IPS DF 4.7 (cell line): Measurements from ENCODE around the gene KLHL35.
A peak's percentile ranks its signal among the peaks of the same experiment; 100 is the strongest.
"Not testable (repeated sequence)": the region's sequence is repeated elsewhere in the genome, so short reads cannot be mapped to it uniquely, and the experiment has no call there.

ENCODE experiments used
- DNase-seq: peaks from one replicate; pipeline ENCODE4 v3.0.0-alpha.2; 2013; ENCODE audit warnings: low spot score; ENCODE audit errors: extremely low read depth

The KLHL35 gene

GRCh38 chr11:75426720-75427086 lies 6.3 kb downstream of the KLHL35 start:
- DNase-seq = no peak

GRCh38 chr11:75425422-75425821 lies 7.6 kb downstream of the KLHL35 start:
- no peak for DNase-seq

- no peak for DNase-seq
Measured at GRCh38 chr11:75424396-75424795, 8.6 kb downstream of the KLHL35 start.

- DNase-seq = no peak
Measured at GRCh38 chr11:75423721-75424120, 9.3 kb downstream of the KLHL35 start.

- no peak for DNase-seq
Measured at GRCh38 chr11:75422248-75423231, 10.5 kb downstream of the KLHL35 start.

GRCh38 chr11:75421902-75422247 lies 11.1 kb downstream of the KLHL35 start:
- no peak for DNase-seq

- no peak for DNase-seq
Measured at GRCh38 chr11:75421035-75421602, 11.9 kb downstream of the KLHL35 start.

GRCh38 chr11:75420224-75421034 lies 12.6 kb downstream of the KLHL35 start:
- DNase-seq = no peak

GRCh38 chr11:75413864-75414263 lies 19.1 kb downstream of the KLHL35 start:
- DNase-seq = no peak

- not testable (repeated sequence) for DNase-seq
Measured at GRCh38 chr11:75413146-75413545, 19.9 kb downstream of the KLHL35 start.

GRCh38 chr11:75409971-75410370 lies 23.0 kb downstream of the KLHL35 start:
- DNase-seq = not testable (repeated sequence)

- no peak for DNase-seq
Measured at GRCh38 chr11:75408957-75409219, 24.1 kb downstream of the KLHL35 start.

- no peak for DNase-seq
Measured at GRCh38 chr11:75406338-75406777, 26.6 kb downstream of the KLHL35 start.

GRCh38 chr11:75403983-75404658 lies 28.9 kb downstream of the KLHL35 start:
- no peak for DNase-seq

- DNase-seq = no peak
Measured at GRCh38 chr11:75403037-75403436, 30.0 kb downstream of the KLHL35 start.

- DNase-seq = no peak
Measured at GRCh38 chr11:75402002-75402773, 30.8 kb downstream of the KLHL35 start.

- no peak for DNase-seq
Measured at GRCh38 chr11:75400146-75400865, 32.7 kb downstream of the KLHL35 start.

GRCh38 chr11:75399344-75400145 lies 33.5 kb downstream of the KLHL35 start, which contains the start of gene RPS3:
RPS3 (plus strand) TSS chr11:75399518; CDS start chr11:75399548, 30 bp downstream.
- DNase-seq = peak; percentile 87

GRCh38 chr11:75398906-75399305 lies 34.1 kb downstream of the KLHL35 start:
- DNase-seq = no peak
